ENCODE data around the gene NLRP10. TPM values are rescaled to one million over a fixed set of nuclear protein-coding genes. Genes with fewer than 3 reads are reported as not detected.

NLRP10 gene
- total RNA-seq, 1 donor from 2014 or later = not detected

- intact Hi-C loops (cut with DNase I) = no loop called here
- TF ChIP-seq CTCF (IDR thresholded peaks at IDR 0.05) = no peak
- Histone ChIP-seq H3K4me3 (no peak overlapping the region), H3K27ac (no peak overlapping the region), H3K4me1 (no peaks in the 10 kb centered on the region), H3K9me3 (no peaks in the 10 kb centered on the region), H3K27me3 (no peaks in the 10 kb centered on the region), H3K36me3 (no peaks in the 10 kb centered on the region)
- no peak for DNase-seq (ENCODE audit: low spot score in 2 of 2)
These were observed 1.9 kb upstream of the NLRP10 start for GRCh38 chr11:7967097-7967496.

- Histone ChIP-seq H3K4me3 (no peak overlapping the region), H3K27me3 (no peaks in the 10 kb centered on the region), H3K4me1 (no peaks in the 10 kb centered on the region), H3K27ac (peak overlapping the region; percentile 15 to 63), H3K9me3 (no peaks in the 10 kb centered on the region), H3K36me3 (no peaks in the 10 kb centered on the region)
- no peak for TF ChIP-seq CTCF (IDR thresholded peaks at IDR 0.05)
- intact Hi-C loops (cut with DNase I) = no loop called here
- no peak for DNase-seq (ENCODE audit: low spot score in 2 of 2)
These were observed 374 bp downstream of the NLRP10 start for GRCh38 chr11:7964873-7965272.

GRCh38 chr11:7964261-7964660, 986 bp downstream of the NLRP10 start:
- Histone ChIP-seq H3K27me3 (no peaks in the 10 kb centered on the region), H3K4me3 (no peak overlapping the region), H3K4me1 (no peaks in the 10 kb centered on the region), H3K27ac (peak overlapping the region; percentile 15 to 63), H3K36me3 (no peaks in the 10 kb centered on the region), H3K9me3 (no peaks in the 10 kb centered on the region)
- no peak for DNase-seq (ENCODE audit: low spot score in 2 of 2)
- no peak for TF ChIP-seq CTCF (IDR thresholded peaks at IDR 0.05)
- intact Hi-C loops (cut with DNase I) = no loop called here

GRCh38 chr11:7955191-7955590, 10.1 kb downstream of the NLRP10 start:
- H3K4me3 ChIP-seq = no peak overlapping the region
- no peak overlapping the region for H3K27ac ChIP-seq
- intact Hi-C loops (cut with DNase I) = no loop called here
- H3K36me3 ChIP-seq = no peaks in the 10 kb centered on the region
- no peaks in the 10 kb centered on the region for H3K9me3 ChIP-seq
- no peaks in the 10 kb centered on the region for H3K4me1 ChIP-seq
- TF ChIP-seq CTCF (IDR thresholded peaks at IDR 0.05) = no peak
- DNase-seq (ENCODE audit: low spot score in 2 of 2) = no peak
- H3K27me3 ChIP-seq = no peaks in the 10 kb centered on the region

- H3K9me3 ChIP-seq = no peaks in the 10 kb centered on the region
- intact Hi-C loops (cut with DNase I) = no loop called here
- no peak for TF ChIP-seq CTCF (IDR thresholded peaks at IDR 0.05)
- H3K4me1 ChIP-seq = no peaks in the 10 kb centered on the region
- no peak overlapping the region for H3K27ac ChIP-seq
- no peak for DNase-seq (ENCODE audit: low spot score in 2 of 2)
- H3K27me3 ChIP-seq = no peaks in the 10 kb centered on the region
- no peaks in the 10 kb centered on the region for H3K36me3 ChIP-seq
- no peak overlapping the region for H3K4me3 ChIP-seq
These were observed 15.3 kb downstream of the NLRP10 start for GRCh38 chr11:7949934-7950333.

GRCh38 chr11:7944123-7944522, 21.1 kb downstream of the NLRP10 start:
- no peak for DNase-seq (ENCODE audit: low spot score in 2 of 2)
- Histone ChIP-seq H3K9me3 (peaks cover 3 to 12% of the 10 kb centered on the region in 2 donors), H3K27me3 (no peaks in the 10 kb centered on the region), H3K4me1 (no peaks in the 10 kb centered on the region), H3K4me3 (no peak overlapping the region), H3K27ac (no peak overlapping the region), H3K36me3 (no peaks in the 10 kb centered on the region)
- TF ChIP-seq CTCF (IDR thresholded peaks at IDR 0.05) = no peak
- intact Hi-C loops (cut with DNase I) = no loop called here

All from ascending aorta (tissue), 2 donors.